Neural cell (in vitro differentiated cells): Measurements from ENCODE around the gene MRPL28.

Experiments used
- CTCF ChIP-seq: fragments of 450-650 bp; IDR thresholded peaks from 2 replicates; pipeline ENCODE4 v1.5.1; 2014; ENCODE audit warnings: antibody characterized with exemption, mild to moderate bottlenecking, moderate library complexity; ENCODE audit not compliant: poor library complexity, severe bottlenecking
- EP300 ChIP-seq: fragments of 450-650 bp; conservative IDR thresholded peaks from 2 replicates; pipeline ENCODE4 v1.6.1; 2014; ENCODE audit warnings: antibody characterized with exemption, mild to moderate bottlenecking, moderate library complexity; ENCODE audit not compliant: poor library complexity, severe bottlenecking
- EZH2 ChIP-seq: fragments of 200-600, 300-800 bp; shearing (Covaris generic), sonication (generic); IDR thresholded peaks from 2 replicates; pipeline ENCODE4 v1.6.1; 2014; ENCODE audit warnings: antibody characterized with exemption, low read length, borderline replicate concordance, mild to moderate bottlenecking; ENCODE audit not compliant: insufficient read depth, poor library complexity, severe bottlenecking
- POLR2AphosphoS5 ChIP-seq: IDR thresholded peaks from 2 replicates; pipeline ENCODE4 v1.6.1; 2012
- RAD21 ChIP-seq: fragments of 450-650 bp; conservative IDR thresholded peaks from 2 replicates; pipeline ENCODE4 v1.6.1; 2014; ENCODE audit warnings: antibody characterized with exemption, mild to moderate bottlenecking, moderate library complexity
- TAF1 ChIP-seq: IDR thresholded peaks from 2 replicates; pipeline ENCODE4 v1.6.1; 2012; ENCODE audit warnings: low read depth
- TF ChIP-seq, protein P1 (sequence below): IDR thresholded peaks from 2 replicates; pipeline ENCODE4 v1.6.1; 2012; ENCODE audit warnings: borderline replicate concordance

- TF ChIP-seq CTCF (no peak), POLR2AphosphoS5 (no peak), TAF1 (no peak), EZH2 (no peak), EP300 (no peak), RAD21 (no peak)
- TF ChIP-seq, protein P1, sequence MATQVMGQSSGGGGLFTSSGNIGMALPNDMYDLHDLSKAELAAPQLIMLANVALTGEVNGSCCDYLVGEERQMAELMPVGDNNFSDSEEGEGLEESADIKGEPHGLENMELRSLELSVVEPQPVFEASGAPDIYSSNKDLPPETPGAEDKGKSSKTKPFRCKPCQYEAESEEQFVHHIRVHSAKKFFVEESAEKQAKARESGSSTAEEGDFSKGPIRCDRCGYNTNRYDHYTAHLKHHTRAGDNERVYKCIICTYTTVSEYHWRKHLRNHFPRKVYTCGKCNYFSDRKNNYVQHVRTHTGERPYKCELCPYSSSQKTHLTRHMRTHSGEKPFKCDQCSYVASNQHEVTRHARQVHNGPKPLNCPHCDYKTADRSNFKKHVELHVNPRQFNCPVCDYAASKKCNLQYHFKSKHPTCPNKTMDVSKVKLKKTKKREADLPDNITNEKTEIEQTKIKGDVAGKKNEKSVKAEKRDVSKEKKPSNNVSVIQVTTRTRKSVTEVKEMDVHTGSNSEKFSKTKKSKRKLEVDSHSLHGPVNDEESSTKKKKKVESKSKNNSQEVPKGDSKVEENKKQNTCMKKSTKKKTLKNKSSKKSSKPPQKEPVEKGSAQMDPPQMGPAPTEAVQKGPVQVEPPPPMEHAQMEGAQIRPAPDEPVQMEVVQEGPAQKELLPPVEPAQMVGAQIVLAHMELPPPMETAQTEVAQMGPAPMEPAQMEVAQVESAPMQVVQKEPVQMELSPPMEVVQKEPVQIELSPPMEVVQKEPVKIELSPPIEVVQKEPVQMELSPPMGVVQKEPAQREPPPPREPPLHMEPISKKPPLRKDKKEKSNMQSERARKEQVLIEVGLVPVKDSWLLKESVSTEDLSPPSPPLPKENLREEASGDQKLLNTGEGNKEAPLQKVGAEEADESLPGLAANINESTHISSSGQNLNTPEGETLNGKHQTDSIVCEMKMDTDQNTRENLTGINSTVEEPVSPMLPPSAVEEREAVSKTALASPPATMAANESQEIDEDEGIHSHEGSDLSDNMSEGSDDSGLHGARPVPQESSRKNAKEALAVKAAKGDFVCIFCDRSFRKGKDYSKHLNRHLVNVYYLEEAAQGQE: no peak
Observed at GRCh38 chr16:399340-400019, 29.1 kb upstream of the MRPL28 start.
